Measurements from ENCODE around the gene DOK7. TPM values are rescaled to one million over a fixed set of nuclear protein-coding genes. Genes with fewer than 3 reads are reported as not detected.
"Not testable (repeated sequence)": the region's sequence is repeated elsewhere in the genome, so short reads cannot be mapped to it uniquely, and the experiment has no call there.

The DOK7 gene
- total RNA-seq, 1 donor from 2014 or later: not detected

GRCh38 chr4:3442959-3443749, 20.0 kb upstream of the DOK7 start:
- DNase-seq: no peak

GRCh38 chr4:3443750-3444309, 19.3 kb upstream of the DOK7 start:
- DNase-seq: no peak

- no peak for DNase-seq
Measured at GRCh38 chr4:3444351-3445110, 18.6 kb upstream of the DOK7 start.

- no peak for DNase-seq
Measured at GRCh38 chr4:3445111-3445820, 17.8 kb upstream of the DOK7 start.

- DNase-seq: no peak
Measured at GRCh38 chr4:3445829-3446545, 17.1 kb upstream of the DOK7 start.

- DNase-seq: no peak
Measured at GRCh38 chr4:3446631-3447320, 16.3 kb upstream of the DOK7 start.

- DNase-seq: no peak
Measured at GRCh38 chr4:3447431-3448395, 15.4 kb upstream of the DOK7 start.

- no peak for DNase-seq
Measured at GRCh38 chr4:3449047-3449573, 14.0 kb upstream of the DOK7 start.

GRCh38 chr4:3449574-3450534, 13.3 kb upstream of the DOK7 start:
- no peak for DNase-seq

- DNase-seq: no peak
Measured at GRCh38 chr4:3450643-3451042, 12.5 kb upstream of the DOK7 start.

GRCh38 chr4:3451956-3452355, 11.2 kb upstream of the DOK7 start:
- DNase-seq: no peak

- DNase-seq: no peak
Measured at GRCh38 chr4:3452376-3452775, 10.7 kb upstream of the DOK7 start.

- DNase-seq: not testable (repeated sequence)
Measured at GRCh38 chr4:3455596-3455995, 7.5 kb upstream of the DOK7 start.

GRCh38 chr4:3458371-3458770, 4.7 kb upstream of the DOK7 start:
- no peak for DNase-seq

- DNase-seq: not testable (repeated sequence)
Measured at GRCh38 chr4:3459156-3459555, 4.0 kb upstream of the DOK7 start.

- DNase-seq: no peak
Measured at GRCh38 chr4:3460926-3461325, 2.2 kb upstream of the DOK7 start.

GRCh38 chr4:3461515-3462291, 1.4 kb upstream of the DOK7 start:
- peak; percentile 29 for DNase-seq

- DNase-seq: no peak
Measured at GRCh38 chr4:3462321-3462789, 751 bp upstream of the DOK7 start.
